Erythroblast (primary cell): ENCODE data around the gene BRD7.

ENCODE experiments used
- GATA1 ChIP-seq: IDR thresholded peaks from 2 replicates; pipeline ENCODE4 v1.6.1; 2011; ENCODE audit warnings: low read depth, mild to moderate bottlenecking, control low read depth, low read length, moderate library complexity
- POLR2A ChIP-seq: IDR thresholded peaks from 2 replicates; pipeline ENCODE4 v1.6.1; 2011; ENCODE audit warnings: mild to moderate bottlenecking, low read length

DNA sequence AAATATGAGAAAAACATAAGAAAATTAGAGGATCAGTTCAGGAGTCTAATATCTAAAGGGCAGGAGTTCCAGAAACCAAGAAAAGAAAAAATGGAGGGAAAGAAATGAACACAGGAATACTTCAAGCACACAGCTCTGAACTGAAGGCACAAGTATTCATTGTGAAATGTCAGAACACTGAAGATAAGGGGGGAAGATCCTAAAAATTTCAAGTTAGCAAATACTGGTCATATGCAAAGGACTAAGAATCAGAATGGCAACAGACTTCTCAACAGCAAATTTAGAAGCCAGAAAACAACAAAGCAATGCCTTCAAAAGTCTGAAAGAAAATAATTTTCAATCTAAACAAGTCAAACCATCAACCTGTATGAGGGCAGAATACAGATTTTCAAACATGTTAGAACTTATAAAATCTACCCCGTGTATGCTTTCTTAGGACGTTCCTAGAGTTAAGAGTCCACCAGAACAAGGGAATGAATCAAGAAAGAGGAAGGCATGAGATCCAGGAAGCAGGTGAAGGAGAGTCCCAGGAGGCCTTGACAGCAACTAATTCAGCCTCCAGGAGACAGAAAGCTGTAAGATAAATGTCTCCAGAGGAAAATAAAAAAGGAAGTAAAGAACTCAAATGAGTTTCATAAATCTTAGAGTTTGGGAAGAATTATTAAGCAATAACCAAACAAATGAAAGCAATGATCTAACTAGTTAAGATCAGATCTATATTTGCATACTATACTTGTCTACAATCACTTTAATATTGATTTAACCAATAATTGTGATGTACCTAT is 2.8 kb downstream of the BRD7 start:
- TF ChIP-seq POLR2A (no peak), GATA1 (no peak)
